GM21529 (cell line): ENCODE measurements around the gene ARHGEF12.

Experiments used
- ATAC-seq: cut with Tn5 transposase; IDR thresholded peaks from one replicate; pipeline ENCODE4 v1.9.1; 2021; ENCODE audit not compliant: unreplicated experiment

The ARHGEF12 gene

GRCh38 chr11:120340529-120340928 lies 4.3 kb downstream of the ARHGEF12 start:
- no peak for ATAC-seq

DNA sequence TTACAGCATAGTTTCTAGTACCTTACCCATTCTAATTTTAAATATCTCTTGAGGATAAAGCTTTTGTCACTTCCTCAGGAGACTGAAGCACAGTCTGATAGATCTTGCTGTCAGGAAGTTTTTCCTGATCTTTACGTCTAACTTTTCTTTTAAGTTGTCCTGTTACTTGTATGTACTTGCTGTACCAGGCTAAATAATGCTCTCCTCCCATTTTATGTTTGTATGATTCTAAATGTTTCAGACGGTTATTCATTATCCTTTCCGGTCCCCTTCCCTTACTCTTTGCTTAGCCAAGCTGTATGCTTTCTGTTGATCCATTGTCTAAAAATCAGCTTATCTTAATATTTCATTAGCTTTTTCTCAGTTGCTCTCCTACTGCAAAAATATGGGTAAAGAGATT lies 6.0 kb downstream of the ARHGEF12 start:
- ATAC-seq, result no peak

GRCh38 chr11:120342678-120343077 lies 6.5 kb downstream of the ARHGEF12 start:
- no peak for ATAC-seq

DNA sequence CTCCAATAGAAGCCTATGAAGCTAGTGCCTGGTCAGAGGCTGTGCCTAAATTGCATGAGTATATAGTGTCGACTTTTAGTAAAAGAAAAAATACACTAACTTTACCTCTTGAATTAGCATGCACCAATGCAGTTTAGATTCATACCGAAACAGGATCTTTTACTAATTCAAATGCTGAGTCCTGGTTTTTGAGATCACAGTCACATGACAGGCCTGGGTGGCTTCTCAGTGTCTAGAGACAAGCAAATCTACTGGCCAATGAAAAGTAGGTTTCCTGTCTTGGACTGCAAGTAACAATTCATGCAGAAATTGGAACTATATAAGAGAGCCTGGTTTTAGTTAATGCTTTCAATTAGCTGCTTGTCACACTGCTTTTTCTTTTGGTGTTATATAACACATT lies 7.2 kb downstream of the ARHGEF12 start:
- peak; percentile 71 for ATAC-seq

GRCh38 chr11:120344302-120345004 lies 8.2 kb downstream of the ARHGEF12 start:
- ATAC-seq, result peak; percentile 78

GRCh38 chr11:120346233-120346632 lies 10.0 kb downstream of the ARHGEF12 start:
- no peak for ATAC-seq

GRCh38 chr11:120350637-120351036 lies 14.4 kb downstream of the ARHGEF12 start:
- no peak for ATAC-seq

- no peak for ATAC-seq
These were observed 16.2 kb downstream of the ARHGEF12 start for GRCh38 chr11:120352405-120352804.

GRCh38 chr11:120354068-120354467 lies 17.9 kb downstream of the ARHGEF12 start:
- no peak for ATAC-seq

- ATAC-seq, result no peak
These were observed 18.6 kb downstream of the ARHGEF12 start for GRCh38 chr11:120354779-120355178.

- ATAC-seq, result no peak
These were observed 21.4 kb downstream of the ARHGEF12 start for GRCh38 chr11:120357620-120358019.

- ATAC-seq, result no peak
These were observed 22.5 kb downstream of the ARHGEF12 start for GRCh38 chr11:120358729-120359128.

DNA sequence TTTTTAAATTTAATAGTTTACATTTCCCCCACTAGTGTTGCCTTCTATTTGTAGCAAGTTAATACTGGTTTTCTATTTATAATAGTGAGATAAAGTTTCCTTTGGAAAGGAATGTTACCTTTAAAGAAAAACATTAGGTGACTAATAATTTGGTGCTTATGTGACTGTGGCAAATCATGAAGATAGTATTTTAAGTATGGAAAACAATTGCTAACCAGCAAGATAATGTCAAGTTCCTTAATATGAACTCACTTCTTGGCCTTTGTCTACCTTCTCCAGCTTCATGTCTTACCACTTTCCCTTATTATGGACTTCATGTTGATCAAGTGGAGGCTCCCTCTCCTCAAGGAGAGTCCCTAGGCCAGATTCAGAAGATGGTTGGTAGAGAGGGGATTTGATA lies 27.2 kb downstream of the ARHGEF12 start:
- no peak for ATAC-seq

DNA sequence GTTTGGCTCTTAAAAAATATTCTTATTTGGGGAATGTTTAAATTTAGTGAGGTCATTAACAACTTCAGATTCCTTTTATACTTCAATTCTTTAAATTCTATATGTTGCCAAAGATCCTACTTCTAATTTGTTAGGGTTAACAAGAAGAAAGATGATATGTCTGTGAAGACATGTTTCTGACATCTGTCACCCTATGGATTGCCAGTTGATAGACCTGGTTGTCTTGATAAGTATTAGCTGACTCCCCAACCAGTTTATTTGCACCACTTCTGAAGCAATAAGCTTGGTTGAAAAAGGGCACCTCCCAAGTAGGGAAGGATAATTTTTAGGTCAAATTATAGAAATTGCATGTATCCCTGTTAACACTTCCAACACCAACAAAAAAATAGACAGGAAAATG lies 29.3 kb downstream of the ARHGEF12 start:
- no peak for ATAC-seq

DNA sequence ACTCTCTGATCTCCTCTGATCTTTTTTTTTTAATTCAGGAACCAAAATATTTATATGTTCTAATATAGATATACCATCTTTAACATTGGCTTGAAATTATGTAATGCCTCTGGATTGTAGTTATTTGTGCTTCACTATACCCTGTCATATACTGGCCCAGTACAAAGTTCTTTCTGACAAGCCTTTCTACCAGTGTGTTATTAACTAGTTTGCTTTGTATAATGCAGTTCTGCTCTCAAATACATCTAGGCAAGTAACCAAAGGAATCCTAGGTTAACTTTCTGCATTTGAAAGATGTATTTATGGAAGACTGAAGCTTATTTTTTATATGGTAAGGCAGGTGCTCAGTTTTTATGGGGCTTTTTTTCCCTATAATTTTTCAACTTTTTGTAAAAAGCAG lies 36.1 kb downstream of the ARHGEF12 start:
- no peak for ATAC-seq

DNA sequence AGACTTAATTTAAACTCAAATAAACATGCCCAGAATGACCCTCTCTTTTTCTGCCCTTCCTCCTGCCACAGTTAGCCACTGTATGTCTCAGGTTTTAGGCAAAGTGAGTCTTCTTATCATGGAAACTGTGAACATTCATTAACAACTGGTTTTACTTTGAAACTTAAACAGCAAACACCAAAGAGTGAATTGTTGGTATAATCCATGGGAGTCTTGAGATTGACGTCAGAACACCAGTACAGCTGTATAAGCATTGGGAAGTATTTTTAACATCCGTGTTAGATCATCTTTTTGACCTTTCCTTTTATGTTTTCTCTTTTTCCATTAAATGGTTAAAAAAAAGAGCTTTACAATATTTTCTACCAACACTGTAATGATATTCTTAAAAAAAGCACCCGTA lies 38.9 kb downstream of the ARHGEF12 start:
- ATAC-seq, result no peak

DNA sequence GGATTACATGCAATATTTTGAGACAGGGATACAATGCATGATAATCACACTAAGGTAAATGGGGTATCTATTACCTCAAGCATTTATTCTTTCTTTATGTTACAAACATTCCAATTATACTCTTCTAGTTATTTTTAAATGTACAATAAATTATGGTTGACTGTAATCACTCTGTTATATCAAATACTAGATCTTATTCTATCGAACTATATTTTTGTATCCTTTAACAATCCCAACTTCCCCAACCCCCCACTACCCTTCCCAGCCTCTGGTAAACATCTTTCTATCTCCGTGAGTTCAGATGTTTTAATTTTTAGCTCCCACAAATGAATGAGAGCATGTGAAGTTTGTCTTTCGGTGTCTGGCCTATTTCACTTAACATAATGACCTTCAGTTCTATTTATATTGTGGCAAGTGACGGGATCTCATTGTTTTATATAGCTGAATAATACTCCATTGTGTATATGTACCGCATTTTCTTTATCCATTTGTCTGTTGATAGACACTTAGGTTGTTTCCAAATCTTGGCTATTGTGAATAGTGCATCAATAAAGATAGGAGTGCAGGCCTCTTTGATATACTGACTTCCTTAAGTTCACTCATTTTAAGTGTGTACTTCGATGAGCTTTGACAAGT lies 40.5 kb downstream of the ARHGEF12 start:
- ATAC-seq, result no peak

GRCh38 chr11:120378474-120378873 lies 42.3 kb downstream of the ARHGEF12 start:
- no peak for ATAC-seq

GRCh38 chr11:120381401-120381800 lies 45.2 kb downstream of the ARHGEF12 start:
- ATAC-seq, result no peak

DNA sequence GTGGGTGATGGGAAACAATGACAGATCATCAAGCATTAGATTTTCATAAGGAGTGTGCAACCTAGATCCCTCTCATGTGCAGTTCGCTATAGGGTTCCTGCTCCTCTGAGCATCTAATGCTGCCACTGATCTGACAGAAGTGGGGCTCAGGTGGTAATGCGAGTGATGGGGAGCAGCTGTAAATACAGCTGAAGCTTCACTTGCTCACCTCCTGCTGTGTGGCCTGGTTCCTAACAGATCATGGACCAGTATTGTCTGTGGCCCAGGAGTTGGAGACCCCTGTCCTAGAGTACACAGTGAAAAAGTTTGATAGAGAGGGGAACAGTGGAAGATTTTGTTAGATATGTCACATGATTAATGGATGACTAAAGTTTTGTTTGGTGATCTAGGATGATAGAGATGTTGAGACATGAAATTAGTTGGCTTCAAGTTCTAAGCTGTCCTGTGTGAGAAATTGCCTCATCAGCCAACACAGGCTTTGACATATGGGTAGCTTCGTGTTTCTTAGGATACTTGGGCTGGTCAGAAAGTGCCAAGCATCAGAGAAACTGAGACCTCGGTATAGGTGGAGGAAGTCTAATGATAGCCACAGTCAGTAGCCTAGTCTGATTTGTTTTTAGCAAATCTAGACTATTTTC lies 47.4 kb downstream of the ARHGEF12 start:
- ATAC-seq, result no peak

GRCh38 chr11:120384476-120384875 lies 48.3 kb downstream of the ARHGEF12 start:
- no peak for ATAC-seq

DNA sequence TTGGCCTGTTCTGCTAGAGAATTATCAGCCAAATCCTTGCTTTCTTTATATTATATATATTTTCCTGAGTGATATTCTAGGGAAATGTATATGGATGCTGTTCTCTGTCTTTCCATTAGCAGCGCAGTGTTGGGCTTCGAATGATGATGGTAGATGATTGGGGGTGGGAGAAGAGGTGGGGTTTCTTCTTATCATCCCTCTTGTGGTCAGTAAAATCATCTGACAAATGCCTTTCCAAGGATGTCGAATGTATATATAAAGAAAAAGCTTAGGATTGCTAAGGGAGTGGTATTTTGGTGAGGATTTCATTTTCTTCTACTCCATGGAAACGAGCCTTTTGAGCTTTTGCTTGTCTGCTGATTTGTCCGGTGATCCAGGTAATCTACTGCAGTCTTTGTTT lies 48.9 kb downstream of the ARHGEF12 start:
- ATAC-seq, result no peak
